ENCODE measurements around the gene PLCXD3. TPM values are rescaled to one million over a fixed set of nuclear protein-coding genes. Genes with fewer than 3 reads are reported as not detected.

PLCXD3 gene
- polyA plus RNA-seq, 1 donor (not counting 4 experiments of a cell fraction or from before 2014, with no cell fraction given), result not detected

- Histone ChIP-seq H3K4me1 (ENCODE audit: control insufficient read depth, extremely low read depth, insufficient read depth, low read length) (no peaks in the 10 kb centered on the region), H3K36me3 (ENCODE audit: control insufficient read depth in 2 of 2, extremely low read depth in 1 of 2, insufficient read depth in 2 of 2, low read length in 2 of 2) (no peaks in the 10 kb centered on the region), H3K27me3 (ENCODE audit: control insufficient read depth, extremely low read depth, insufficient read depth, low read length) (no peaks in the 10 kb centered on the region), H3K79me2 (ENCODE audit: control insufficient read depth, insufficient read depth, low read length) (no peaks in the 10 kb centered on the region), H3K4me2 (ENCODE audit: control insufficient read depth, extremely low read depth, insufficient read depth, low read depth, low read length) (no peak overlapping the region), H3K9me3 (ENCODE audit: control insufficient read depth, low read depth, low read length) (no peaks in the 10 kb centered on the region), H2AFZ (ENCODE audit: control insufficient read depth, low read length) (no peak overlapping the region), H3K9ac (ENCODE audit: control insufficient read depth, extremely low read depth, insufficient read depth, low read length) (no peak overlapping the region), H4K20me1 (ENCODE audit: control insufficient read depth, extremely low read depth, insufficient read depth, low read length) (no peaks in the 10 kb centered on the region), H3K27ac (ENCODE audit: control insufficient read depth, insufficient read depth, low read length) (no peak overlapping the region), H3K9me1 (ENCODE audit: control insufficient read depth, extremely low read depth, insufficient read depth, low read length) (no peaks in the 10 kb centered on the region), H3K4me3 (ENCODE audit: control insufficient read depth in 2 of 3, extremely low read depth in 1 of 3, insufficient read depth in 2 of 3, low read depth in 1 of 3, low read length in 3 of 3) (no peak overlapping the region)
- DNase-seq (ENCODE audit: low read depth, low spot score) (no peak), FAIRE-seq (no peak)
- no peak for TF ChIP-seq EZH2 (IDR thresholded peaks at IDR 0.05; ENCODE audit: low read length)
- no peak for TF ChIP-seq CTCF (optimal IDR thresholded peaks at IDR 0.05 in 1 of 3, IDR thresholded peaks at IDR 0.05 in 1 of 3, conservative IDR thresholded peaks at IDR 0.05 in 1 of 3; ENCODE audit: extremely low read depth in 1 of 3, insufficient read depth in 2 of 3, low read length in 3 of 3)
- dilution Hi-C loops (cut with MboI; ENCODE audit: extremely low pct_ligation_motif_present, low sequenced_read_pairs), result no loop called here
Measured at GRCh38 chr5:41558295-41558694, 47.9 kb upstream of the PLCXD3 start.

GRCh38 chr5:41547991-41548390 is 37.6 kb upstream of the PLCXD3 start:
- dilution Hi-C loops (cut with MboI; ENCODE audit: extremely low pct_ligation_motif_present, low sequenced_read_pairs), result no loop called here
- TF ChIP-seq CTCF (optimal IDR thresholded peaks at IDR 0.05 in 1 of 3, IDR thresholded peaks at IDR 0.05 in 1 of 3, conservative IDR thresholded peaks at IDR 0.05 in 1 of 3; ENCODE audit: extremely low read depth in 1 of 3, insufficient read depth in 2 of 3, low read length in 3 of 3) (no peak), EZH2 (IDR thresholded peaks at IDR 0.05; ENCODE audit: low read length) (no peak)
- Histone ChIP-seq H3K4me2 (ENCODE audit: control insufficient read depth, extremely low read depth, insufficient read depth, low read depth, low read length) (no peak overlapping the region), H2AFZ (ENCODE audit: control insufficient read depth, low read length) (no peak overlapping the region), H3K36me3 (ENCODE audit: control insufficient read depth in 2 of 2, extremely low read depth in 1 of 2, insufficient read depth in 2 of 2, low read length in 2 of 2) (no peaks in the 10 kb centered on the region), H3K4me1 (ENCODE audit: control insufficient read depth, extremely low read depth, insufficient read depth, low read length) (no peaks in the 10 kb centered on the region), H3K9ac (ENCODE audit: control insufficient read depth, extremely low read depth, insufficient read depth, low read length) (no peak overlapping the region), H3K9me3 (ENCODE audit: control insufficient read depth, low read depth, low read length) (no peaks in the 10 kb centered on the region), H3K9me1 (ENCODE audit: control insufficient read depth, extremely low read depth, insufficient read depth, low read length) (no peaks in the 10 kb centered on the region), H3K4me3 (ENCODE audit: control insufficient read depth in 2 of 3, extremely low read depth in 1 of 3, insufficient read depth in 2 of 3, low read depth in 1 of 3, low read length in 3 of 3) (no peak overlapping the region), H4K20me1 (ENCODE audit: control insufficient read depth, extremely low read depth, insufficient read depth, low read length) (no peaks in the 10 kb centered on the region), H3K27ac (ENCODE audit: control insufficient read depth, insufficient read depth, low read length) (no peak overlapping the region), H3K79me2 (ENCODE audit: control insufficient read depth, insufficient read depth, low read length) (no peaks in the 10 kb centered on the region), H3K27me3 (ENCODE audit: control insufficient read depth, extremely low read depth, insufficient read depth, low read length) (no peaks in the 10 kb centered on the region)
- FAIRE-seq (no peak), DNase-seq (ENCODE audit: low read depth, low spot score) (no peak)
